HG03280 (cell line): ENCODE measurements around the gene KRT3.

Source experiments
- ATAC-seq: cut with Tn5 transposase; IDR thresholded peaks from one replicate; pipeline ENCODE4 v1.9.1; 2021; ENCODE audit warnings: mild to moderate bottlenecking, moderate library complexity; ENCODE audit not compliant: unreplicated experiment

KRT3 gene

GRCh38 chr12:52741375-52742195 lies 54.3 kb downstream of the KRT3 start:
- no peak for ATAC-seq

GRCh38 chr12:52740584-52740983 lies 55.3 kb downstream of the KRT3 start:
- no peak for ATAC-seq

DNA sequence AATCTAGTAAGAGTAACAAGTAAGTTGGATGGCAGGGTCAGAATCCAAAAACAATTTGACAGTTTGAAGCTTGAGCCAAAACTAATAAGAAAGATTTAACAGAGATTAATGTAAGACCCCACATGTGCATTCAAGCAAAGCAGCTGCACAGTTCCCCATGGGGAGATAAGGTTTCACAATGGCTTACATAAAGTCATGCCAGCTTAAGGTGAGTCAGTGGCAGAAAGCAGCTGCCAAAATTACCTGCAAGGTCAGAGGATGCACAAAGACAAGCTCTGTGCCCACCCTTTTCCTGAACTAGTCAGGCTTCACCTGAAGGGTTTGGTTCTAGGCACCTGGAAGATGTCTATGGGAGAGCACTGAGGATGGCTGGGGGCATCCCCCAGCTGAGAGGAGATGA lies 56.0 kb downstream of the KRT3 start:
- ATAC-seq = no peak
